K562 (cell line): ENCODE results near the gene ZBTB46. TPM values are rescaled to one million over a fixed set of nuclear protein-coding genes. Genes with fewer than 3 reads are reported as not detected.

Experiments used
- ATF7 ChIP-seq: fragments of 450-650 bp; IDR thresholded peaks from 2 replicates; pipeline ENCODE4 v1.7.1; 2014; ENCODE audit warnings: mild to moderate bottlenecking, moderate library complexity
- CBFB ChIP-seq: sonication (generic); formaldehyde crosslinking; IDR thresholded peaks from 2 replicates; pipeline ENCODE4 v1.4.0; 2020; ENCODE audit warnings: mild to moderate bottlenecking, missing genetic modification reagents
- CXXC5 ChIP-seq: fragments of 250-450 bp; sonication (Bioruptor Pico); IDR thresholded peaks from 2 replicates; pipeline ENCODE4 v1.8.0; 2022; ENCODE audit warnings: inconsistent platforms, mild to moderate bottlenecking, moderate library complexity
- DIDO1 ChIP-seq: fragments of 450-650 bp; IDR thresholded peaks from 2 replicates; pipeline ENCODE4 v1.6.1; 2016; ENCODE audit warnings: low read depth, missing biosample characterization, missing genetic modification characterization
- ELF2 ChIP-seq: fragments of 250-450 bp; sonication (Bioruptor Pico); IDR thresholded peaks from 2 replicates; pipeline ENCODE4 v1.5.0; 2021; ENCODE audit warnings: mild to moderate bottlenecking
- ETV6 ChIP-seq, 3 experiments: fragments of 150-350 bp in 1 of 3; sonication (generic) in 1 of 3; formaldehyde crosslinking in 1 of 3; IDR thresholded peaks; 2 replicates each; pipeline versions ENCODE4 v1.6.1 to v1.8.0; 2014 to 2022; ENCODE audit warnings: borderline replicate concordance in 2 of 3, low read depth in 2 of 3, antibody characterized with exemption in 1 of 3, low read length in 1 of 3, mild to moderate bottlenecking in 1 of 3, missing genetic modification reagents in 1 of 3
- FOXM1 ChIP-seq, 2 experiments: fragments of 450-650 bp in 1 of 2; sonication (generic) in 1 of 2; formaldehyde crosslinking in 1 of 2; IDR thresholded peaks; 2 replicates each; pipeline versions ENCODE4 v1.6.1 to v1.9.0; 2017 to 2022; ENCODE audit warnings: low read depth in 2 of 2, mild to moderate bottlenecking in 2 of 2, missing genetic modification reagents in 1 of 2, moderate library complexity in 1 of 2
- HOMEZ ChIP-seq: fragments of 250-450 bp; sonication (Bioruptor Pico); IDR thresholded peaks from 2 replicates; pipeline ENCODE4 v1.4.0; 2020; ENCODE audit warnings: mild to moderate bottlenecking, moderate library complexity
- NR2C2 ChIP-seq, 2 experiments: fragments of 200-800 bp in 1 of 2; sonication (Bioruptor generic) in 1 of 2; sonication (generic) in 1 of 2; formaldehyde crosslinking in 1 of 2; IDR thresholded peaks; 2 replicates each; pipeline versions ENCODE4 v1.6.1 to v1.8.0; 2016 to 2022; ENCODE audit warnings: mild to moderate bottlenecking in 1 of 2, missing compliant biosample characterization in 1 of 2, missing genetic modification characterization in 1 of 2, missing genetic modification reagents in 1 of 2
- PHF20 ChIP-seq: fragments of 450-650 bp; IDR thresholded peaks from 2 replicates; pipeline ENCODE4 v1.6.1; 2018; ENCODE audit not compliant: partially characterized antibody
- PRPF4 ChIP-seq: fragments of 200-400 bp; formaldehyde crosslinking; IDR thresholded peaks from one replicate; pipeline ENCODE4 v1.6.1; 2017; ENCODE audit warnings: low read length, low read depth, mild to moderate bottlenecking; ENCODE audit not compliant: insufficient read depth, poor library complexity, severe bottlenecking
- RAD21 ChIP-seq, 2 experiments: fragments of 250-450 bp in 1 of 2; fragments of 450-650 bp in 1 of 2; sonication (Bioruptor Pico) in 1 of 2; formaldehyde crosslinking in 1 of 2; IDR thresholded peaks in 1 of 2; conservative IDR thresholded peaks in 1 of 2; 2 replicates each; pipeline versions ENCODE4 v1.4.0 to v1.8.0; 2020 to 2022; ENCODE audit warnings: mild to moderate bottlenecking in 2 of 2, moderate library complexity in 1 of 2
- SPI1 ChIP-seq: IDR thresholded peaks from 2 replicates; pipeline ENCODE4 v1.6.1; 2011; ENCODE audit warnings: low read depth, low read length, control low read depth, borderline replicate concordance
- SRSF9 ChIP-seq: fragments of 200-400 bp; formaldehyde crosslinking; IDR thresholded peaks from 2 replicates; pipeline ENCODE4 v1.6.1; 2017; ENCODE audit warnings: low read depth, low read length, borderline replicate concordance
- YY1 ChIP-seq, 3 experiments: IDR thresholded peaks; 2 replicates each; pipeline ENCODE4 v1.6.1; 2011; ENCODE audit warnings: low read length in 2 of 3, mild to moderate bottlenecking in 2 of 3, moderate library complexity in 2 of 3, borderline replicate concordance in 1 of 3, control low read depth in 1 of 3, low read depth in 1 of 3; ENCODE audit not compliant: insufficient read depth in 3 of 3, insufficient replicate concordance in 2 of 3, control insufficient read depth in 1 of 3, insufficient read length in 1 of 3; ENCODE audit errors: extremely low read depth in 1 of 3
- ZNF143 ChIP-seq: sonication (generic); formaldehyde crosslinking; IDR thresholded peaks from 2 replicates; pipeline ENCODE4 v1.9.0; 2022; ENCODE audit warnings: mild to moderate bottlenecking, missing genetic modification reagents
- ZNF175 ChIP-seq: fragments of 200-800 bp; sonication (Bioruptor generic); IDR thresholded peaks from 2 replicates; pipeline ENCODE4 v1.6.1; 2016; ENCODE audit warnings: low read depth, mild to moderate bottlenecking, missing genetic modification characterization, missing compliant biosample characterization
- ZNF184 ChIP-seq: sonication (generic); formaldehyde crosslinking; IDR thresholded peaks from 2 replicates; pipeline ENCODE4 v1.5.0; 2020; ENCODE audit warnings: missing genetic modification reagents
- ZNF197 ChIP-seq: fragments of 200-800 bp; sonication (Bioruptor generic); IDR thresholded peaks from 2 replicates; pipeline ENCODE4 v1.6.1; 2016; ENCODE audit warnings: low read depth, missing genetic modification characterization, missing compliant biosample characterization
- ZNF23 ChIP-seq: fragments of 250-450 bp; sonication (Bioruptor Pico); IDR thresholded peaks from 2 replicates; pipeline ENCODE4 v1.4.0; 2020; ENCODE audit warnings: mild to moderate bottlenecking
- ZNF644 ChIP-seq: fragments of 200-800 bp; sonication (Bioruptor generic); IDR thresholded peaks from 2 replicates; pipeline ENCODE4 v1.6.1; 2016; ENCODE audit warnings: low read depth, missing genetic modification characterization, missing compliant biosample characterization
- polyA plus RNA-seq, 8 experiments: library from polyadenylated mRNA; depleted of rRNA in 4 of 8; stranded (reverse) in 5 of 8; unstranded in 3 of 8; fragments of >200 nt; fragmentation: Nextera tagmentation in 2 of 8; fragmentation: Illumina TruSeq in 1 of 8; extraction: Ambion mirVana in 2 of 8; extraction: Trizol in 1 of 8; gene quantifications; 2 replicates each; pipeline versions ENCODE4 v1.2.1 to v1.2.3, GENCODE V29; 2011 to 2014; ENCODE audit warnings: inconsistent platforms in 1 of 8, missing spikeins in 1 of 8
- total RNA-seq, 7 experiments: library from RNA; depleted of rRNA in 6 of 7; stranded (reverse); fragments of >200 nt in 6 of 7; fragmentation: Illumina TruSeq in 2 of 7; extraction: Trizol in 2 of 7; gene quantifications; 2 replicates each; pipeline versions ENCODE4 v1.2.1 to v1.2.3, GENCODE V29; 2011 to 2021; ENCODE audit warnings: low replicate concordance in 1 of 7
- TF ChIP-seq, protein P1 (sequence below): fragments of 200-800 bp; sonication (Bioruptor generic); IDR thresholded peaks from 2 replicates; pipeline ENCODE4 v1.6.1; 2017; ENCODE audit warnings: missing genetic modification characterization, missing compliant biosample characterization

ZBTB46 gene
- total and polyA plus RNA-seq, 9 of the 15 experiments (the other 6 are each of a cell fraction or from before 2014, with no cell fraction given), result 0.29 to 4.1 (median 1.1) TPM

- TF ChIP-seq YY1 (IDR thresholded peaks at IDR 0.05; ENCODE audit: borderline replicate concordance in 1 of 3, control insufficient read depth in 1 of 3, extremely low read depth in 1 of 3, insufficient read depth in 3 of 3, insufficient read length in 1 of 3, insufficient replicate concordance in 2 of 3, low read depth in 1 of 3, low read length in 2 of 3), result peak in 2 of 3 experiments; percentile 55 to 64
- TF ChIP-seq NR2C2 (CRISPR knock-in tag; IDR thresholded peaks at IDR 0.05), result peak; percentile 99
- TF ChIP-seq NR2C2 (tag; IDR thresholded peaks at IDR 0.05), result peak; percentile 100
- TF ChIP-seq FOXM1 (IDR thresholded peaks at IDR 0.05; ENCODE audit: low read depth), result no peak
- no peak; the same call in 1 of the 2 replicates for TF ChIP-seq FOXM1 (CRISPR knock-in tag; IDR thresholded peaks at IDR 0.05; ENCODE audit: low read depth)
- no peak for TF ChIP-seq PRPF4
- TF ChIP-seq, protein P1, sequence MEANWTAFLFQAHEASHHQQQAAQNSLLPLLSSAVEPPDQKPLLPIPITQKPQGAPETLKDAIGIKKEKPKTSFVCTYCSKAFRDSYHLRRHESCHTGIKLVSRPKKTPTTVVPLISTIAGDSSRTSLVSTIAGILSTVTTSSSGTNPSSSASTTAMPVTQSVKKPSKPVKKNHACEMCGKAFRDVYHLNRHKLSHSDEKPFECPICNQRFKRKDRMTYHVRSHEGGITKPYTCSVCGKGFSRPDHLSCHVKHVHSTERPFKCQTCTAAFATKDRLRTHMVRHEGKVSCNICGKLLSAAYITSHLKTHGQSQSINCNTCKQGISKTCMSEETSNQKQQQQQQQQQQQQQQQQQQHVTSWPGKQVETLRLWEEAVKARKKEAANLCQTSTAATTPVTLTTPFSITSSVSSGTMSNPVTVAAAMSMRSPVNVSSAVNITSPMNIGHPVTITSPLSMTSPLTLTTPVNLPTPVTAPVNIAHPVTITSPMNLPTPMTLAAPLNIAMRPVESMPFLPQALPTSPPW (CRISPR knock-in tag), result peak; percentile 65
- 0 out of 2 replicates have a peak, but pooled peaks have one; percentile 45 for TF ChIP-seq ZNF197
- TF ChIP-seq ATF7, result peak; percentile 80
- peak; percentile 96 for TF ChIP-seq PHF20
- peak; percentile 95 for TF ChIP-seq ELF2 (CRISPR knock-in tag)
- TF ChIP-seq ZNF644 (tag), result peak; percentile 58; the same call in 1 of the 2 replicates
- TF ChIP-seq DIDO1 (tag), result peak; percentile 65; the same call in 1 of the 2 replicates
- peak; percentile 92 for TF ChIP-seq SPI1
- TF ChIP-seq CXXC5 (CRISPR knock-in tag), result peak; percentile 92
- 0 out of 4 replicates have a peak, but pooled peaks of 1 of the 2 experiments have one; percentile 16 for TF ChIP-seq RAD21 (CRISPR knock-in tag; conservative IDR thresholded peaks at IDR 0.05 in 1 of 2, IDR thresholded peaks at IDR 0.05 in 1 of 2)
- peak; percentile 73; the same call in 1 of the 2 replicates for TF ChIP-seq HOMEZ (CRISPR knock-in tag)
- TF ChIP-seq CBFB, result no peak; the same call in 1 of the 2 replicates
- TF ChIP-seq ZNF175 (CRISPR knock-in tag), result 0 out of 2 replicates have a peak, but pooled peaks have one; percentile 82
- TF ChIP-seq ZNF184, result no peak
- TF ChIP-seq ETV6 (IDR thresholded peaks at IDR 0.05; ENCODE audit: borderline replicate concordance in 1 of 2, low read depth in 2 of 2, low read length in 1 of 2), result no peak
- TF ChIP-seq ETV6 (CRISPR knock-in tag; IDR thresholded peaks at IDR 0.05; ENCODE audit: borderline replicate concordance), result no peak
- no peak for TF ChIP-seq SRSF9
- TF ChIP-seq ZNF23 (CRISPR knock-in tag), result no peak
- TF ChIP-seq ZNF143 (CRISPR knock-in tag), result peak; percentile 88
Measured at GRCh38 chr20:63707558-63708300, 123.3 kb downstream of the ZBTB46 start, which contains the start of the genes ARFRP1 and ZGPAT (continued).
